Measurements from ENCODE around the gene SH3PXD2A.
"Not testable (repeated sequence)": the region's sequence is repeated elsewhere in the genome, so short reads cannot be mapped to it uniquely, and the experiment has no call there.

- TF ChIP-seq POLR2A (IDR thresholded peaks at IDR 0.05; ENCODE audit: low read length); GATA1 (IDR thresholded peaks at IDR 0.05; ENCODE audit: low read depth, low read length): not testable (repeated sequence)
Observed at GRCh38 chr10:103607051-103607450, 248.3 kb downstream of the SH3PXD2A start.
